ENCODE measurements around the gene MEPCE. TPM values are rescaled to one million over a fixed set of nuclear protein-coding genes. Genes with fewer than 3 reads are reported as not detected.

The MEPCE gene
- total RNA-seq, 1 donor from 2014 or later = 32.9 TPM

DNA sequence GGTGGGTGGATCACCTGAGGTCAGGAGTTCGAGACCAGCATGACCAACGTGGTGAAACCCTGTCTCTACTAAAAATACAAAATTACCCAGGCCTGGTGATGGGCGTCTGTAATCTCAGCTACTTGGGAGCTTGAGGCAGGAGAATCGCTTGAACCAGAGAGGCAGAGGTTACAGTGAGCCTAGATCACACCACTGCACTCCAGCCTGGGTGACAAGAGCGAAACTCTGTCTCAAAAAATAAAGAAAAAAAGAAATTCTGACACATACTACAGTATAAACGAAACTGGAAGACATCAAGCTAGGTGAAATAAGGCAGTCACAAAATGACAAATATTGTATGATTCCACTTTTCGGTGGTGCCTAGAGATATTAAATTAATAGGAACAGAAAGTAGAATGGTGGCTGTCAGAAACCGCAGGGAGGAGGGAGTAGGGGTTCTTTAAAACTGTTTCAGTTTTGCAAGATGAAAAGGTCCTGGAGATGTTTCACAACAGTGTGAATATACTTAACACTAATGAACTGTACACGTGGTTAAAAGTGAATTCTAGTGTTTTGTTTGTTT lies 33.1 kb upstream of the MEPCE start:
- TF ChIP-seq, protein P1, sequence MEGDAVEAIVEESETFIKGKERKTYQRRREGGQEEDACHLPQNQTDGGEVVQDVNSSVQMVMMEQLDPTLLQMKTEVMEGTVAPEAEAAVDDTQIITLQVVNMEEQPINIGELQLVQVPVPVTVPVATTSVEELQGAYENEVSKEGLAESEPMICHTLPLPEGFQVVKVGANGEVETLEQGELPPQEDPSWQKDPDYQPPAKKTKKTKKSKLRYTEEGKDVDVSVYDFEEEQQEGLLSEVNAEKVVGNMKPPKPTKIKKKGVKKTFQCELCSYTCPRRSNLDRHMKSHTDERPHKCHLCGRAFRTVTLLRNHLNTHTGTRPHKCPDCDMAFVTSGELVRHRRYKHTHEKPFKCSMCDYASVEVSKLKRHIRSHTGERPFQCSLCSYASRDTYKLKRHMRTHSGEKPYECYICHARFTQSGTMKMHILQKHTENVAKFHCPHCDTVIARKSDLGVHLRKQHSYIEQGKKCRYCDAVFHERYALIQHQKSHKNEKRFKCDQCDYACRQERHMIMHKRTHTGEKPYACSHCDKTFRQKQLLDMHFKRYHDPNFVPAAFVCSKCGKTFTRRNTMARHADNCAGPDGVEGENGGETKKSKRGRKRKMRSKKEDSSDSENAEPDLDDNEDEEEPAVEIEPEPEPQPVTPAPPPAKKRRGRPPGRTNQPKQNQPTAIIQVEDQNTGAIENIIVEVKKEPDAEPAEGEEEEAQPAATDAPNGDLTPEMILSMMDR (IDR thresholded peaks at IDR 0.05) = no peak
- intact Hi-C loops (cut with DNase I) = no loop called here
- no peak for DNase-seq (ENCODE audit: low spot score in 2 of 2)
- Histone ChIP-seq H3K9me3 (no peaks in the 10 kb centered on the region), H3K36me3 (no peaks in the 10 kb centered on the region), H3K4me3 (no peak overlapping the region), H3K27ac (no peak overlapping the region), H3K4me1 (no peaks in the 10 kb centered on the region), H3K27me3 (no peaks in the 10 kb centered on the region)

- H3K36me3 ChIP-seq = no peaks in the 10 kb centered on the region
- no peak overlapping the region for H3K27ac ChIP-seq
- no peak overlapping the region for H3K4me3 ChIP-seq
- no peaks in the 10 kb centered on the region for H3K4me1 ChIP-seq
- TF ChIP-seq, protein P1 (IDR thresholded peaks at IDR 0.05) = no peak
- DNase-seq (ENCODE audit: low spot score in 2 of 2) = no peak
- H3K9me3 ChIP-seq = no peaks in the 10 kb centered on the region
- no peaks in the 10 kb centered on the region for H3K27me3 ChIP-seq
- intact Hi-C loops (cut with DNase I) = no loop called here
Observed at GRCh38 chr7:100397315-100398081, 32.1 kb upstream of the MEPCE start.

DNA sequence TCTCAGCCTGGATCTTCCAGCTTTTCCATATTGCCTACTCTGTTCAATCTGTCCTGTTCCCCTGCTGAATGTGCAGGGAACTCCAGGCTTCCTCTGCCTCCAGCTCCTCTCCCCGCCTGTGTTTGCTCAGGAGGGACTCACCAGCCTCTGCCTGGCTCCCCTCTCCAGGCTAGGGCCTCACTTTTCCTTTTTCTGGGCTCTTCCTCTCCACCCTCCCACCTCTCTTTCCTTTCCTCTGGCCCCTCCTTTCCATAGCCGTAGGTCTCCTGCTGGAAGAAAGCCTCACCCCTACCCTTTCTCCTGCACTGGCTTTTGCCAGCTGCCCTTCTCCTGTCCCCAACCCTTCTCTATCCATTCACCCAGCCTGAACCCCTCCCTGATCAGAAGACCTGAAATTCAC lies 31.4 kb upstream of the MEPCE start:
- DNase-seq (ENCODE audit: low spot score in 2 of 2) = no peak
- TF ChIP-seq, protein P1 (IDR thresholded peaks at IDR 0.05) = no peak
- Histone ChIP-seq H3K9me3 (no peaks in the 10 kb centered on the region), H3K36me3 (no peaks in the 10 kb centered on the region), H3K4me3 (no peak overlapping the region), H3K27me3 (no peaks in the 10 kb centered on the region), H3K27ac (no peak overlapping the region), H3K4me1 (no peaks in the 10 kb centered on the region)
- intact Hi-C loops (cut with DNase I) = no loop called here

GRCh38 chr7:100400041-100400440 lies 29.6 kb upstream of the MEPCE start:
- H3K27ac ChIP-seq = no peak overlapping the region

DNA sequence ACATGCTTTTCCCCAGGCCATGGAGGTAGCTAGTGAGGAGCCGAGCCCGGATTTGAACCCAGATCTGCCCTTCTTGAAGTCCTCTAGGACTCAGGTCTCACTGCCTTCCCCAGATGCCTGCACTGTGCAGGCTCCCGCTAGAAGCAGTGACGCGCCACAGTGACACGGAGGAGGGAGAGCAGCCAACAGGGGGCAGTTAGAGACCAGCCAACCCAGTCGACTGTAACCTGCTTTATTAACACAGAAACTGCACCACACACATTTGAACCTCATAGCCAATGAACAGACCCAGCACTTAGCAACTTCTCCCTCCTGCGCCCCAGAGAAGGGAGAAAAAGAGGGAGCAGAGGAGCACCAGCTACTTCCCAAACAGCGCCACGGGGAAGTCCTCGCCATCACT lies 29.0 kb upstream of the MEPCE start:
- TF ChIP-seq, protein P1 (IDR thresholded peaks at IDR 0.05) = no peak
- intact Hi-C loops (cut with DNase I) = no loop called here
- no peaks in the 10 kb centered on the region for H3K9me3 ChIP-seq
- no peaks in the 10 kb centered on the region for H3K27me3 ChIP-seq
- no peaks in the 10 kb centered on the region for H3K36me3 ChIP-seq
- DNase-seq (ENCODE audit: low spot score in 2 of 2) = peak in 1 of 2 donors; percentile 37
- no peak overlapping the region for H3K4me3 ChIP-seq
- H3K4me1 ChIP-seq = no peaks in the 10 kb centered on the region
- H3K27ac ChIP-seq = no peak overlapping the region

More at GRCh38 chr7:100400041-100400440, 29.6 kb upstream of the MEPCE start:
- H3K4me3 ChIP-seq = no peak overlapping the region
- no peaks in the 10 kb centered on the region for H3K36me3 ChIP-seq
- TF ChIP-seq, protein P1 (IDR thresholded peaks at IDR 0.05) = no peak
- no peaks in the 10 kb centered on the region for H3K27me3 ChIP-seq
- intact Hi-C loops (cut with DNase I) = no loop called here
- H3K9me3 ChIP-seq = no peaks in the 10 kb centered on the region
- H3K4me1 ChIP-seq = no peaks in the 10 kb centered on the region
- DNase-seq (ENCODE audit: low spot score in 2 of 2) = no peak

Data from ascending aorta (tissue), 2 donors.